Osteocyte (in vitro differentiated cells): ENCODE results near the gene MAK. TPM values are rescaled to one million over a fixed set of nuclear protein-coding genes. Genes with fewer than 3 reads are reported as not detected.
"Not testable (repeated sequence)": the region's sequence is repeated elsewhere in the genome, so short reads cannot be mapped to it uniquely, and the experiment has no call there.

Experiments used
- DNase-seq: peaks from one replicate; pipeline ENCODE4 v3.0.0; 2021; ENCODE audit warnings: mixed read lengths; ENCODE audit not compliant: unreplicated experiment; ENCODE audit errors: extremely low spot score
- H3K27ac Mint-ChIP-seq: one replicate; pipeline ENCODE4 v1.8.0; 2021; ENCODE audit warnings: mild to moderate bottlenecking, mixed read lengths; ENCODE audit not compliant: unreplicated experiment
- H3K27me3 Mint-ChIP-seq: one replicate; pipeline ENCODE4 v1.8.0; 2021; ENCODE audit warnings: mixed read lengths; ENCODE audit not compliant: unreplicated experiment
- H3K36me3 Mint-ChIP-seq: one replicate; pipeline ENCODE4 v1.8.0; 2021; ENCODE audit warnings: mixed read lengths; ENCODE audit not compliant: unreplicated experiment
- H3K4me1 Mint-ChIP-seq: one replicate; pipeline ENCODE4 v1.8.0; 2021; ENCODE audit warnings: mixed read lengths; ENCODE audit not compliant: unreplicated experiment
- H3K4me3 Mint-ChIP-seq: one replicate; pipeline ENCODE4 v1.8.0; 2021; ENCODE audit warnings: mild to moderate bottlenecking, moderate library complexity, mixed read lengths; ENCODE audit not compliant: unreplicated experiment
- H3K9me3 Mint-ChIP-seq: one replicate; pipeline ENCODE4 v1.8.0; 2021; ENCODE audit warnings: mixed read lengths; ENCODE audit not compliant: unreplicated experiment
- CTCF ChIP-seq: fragments of 200-600 bp; sonication (generic); IDR thresholded peaks from 2 replicates; pipeline ENCODE4 v1.5.0; 2021; ENCODE audit warnings: antibody characterized with exemption, mild to moderate bottlenecking, moderate library complexity
- total RNA-seq: library from RNA; stranded (reverse); gene quantifications from 2 replicates; pipeline ENCODE4 v1.2.1, GENCODE V29; 2021

Gene MAK
- total RNA-seq, 1 donor from 2014 or later: not detected

GRCh38 chr6:10877012-10877411 lies 38.7 kb upstream of the MAK start:
- Mint-ChIP-seq H3K27ac (no peak overlapping the region), H3K4me3 (no peak overlapping the region), H3K36me3 (no peaks in the 10 kb centered on the region), H3K9me3 (no peaks in the 10 kb centered on the region), H3K27me3 (peaks cover 53% of the 10 kb centered on the region), H3K4me1 (peaks cover 2% of the 10 kb centered on the region)
- DNase-seq: no peak
- TF ChIP-seq CTCF: no peak

- H3K9me3 Mint-ChIP-seq: no peaks in the 10 kb centered on the region
- H3K27me3 Mint-ChIP-seq: peaks cover 36% of the 10 kb centered on the region
- no peak for DNase-seq
- no peaks in the 10 kb centered on the region for H3K36me3 Mint-ChIP-seq
- no peak for TF ChIP-seq CTCF
- no peaks in the 10 kb centered on the region for H3K4me1 Mint-ChIP-seq
- no peak overlapping the region for H3K4me3 Mint-ChIP-seq
- no peak overlapping the region for H3K27ac Mint-ChIP-seq
These were observed 36.7 kb upstream of the MAK start for GRCh38 chr6:10875026-10875425.

- no peaks in the 10 kb centered on the region for H3K36me3 Mint-ChIP-seq
- H3K9me3 Mint-ChIP-seq: no peaks in the 10 kb centered on the region
- TF ChIP-seq CTCF: no peak
- H3K4me3 Mint-ChIP-seq: no peak overlapping the region
- peaks cover 27% of the 10 kb centered on the region for H3K27me3 Mint-ChIP-seq
- H3K27ac Mint-ChIP-seq: no peak overlapping the region
- no peak for DNase-seq
- no peaks in the 10 kb centered on the region for H3K4me1 Mint-ChIP-seq
These were observed 35.9 kb upstream of the MAK start for GRCh38 chr6:10874207-10874606.

- no peaks in the 10 kb centered on the region for H3K36me3 Mint-ChIP-seq
- no peak overlapping the region for H3K27ac Mint-ChIP-seq
- no peak overlapping the region for H3K4me3 Mint-ChIP-seq
- TF ChIP-seq CTCF: no peak
- peaks cover 26% of the 10 kb centered on the region for H3K27me3 Mint-ChIP-seq
- H3K9me3 Mint-ChIP-seq: no peaks in the 10 kb centered on the region
- no peaks in the 10 kb centered on the region for H3K4me1 Mint-ChIP-seq
- no peak for DNase-seq
These were observed 35.0 kb upstream of the MAK start for GRCh38 chr6:10873374-10873773.

GRCh38 chr6:10867952-10868351 lies 29.6 kb upstream of the MAK start:
- Mint-ChIP-seq H3K4me1 (no peaks in the 10 kb centered on the region), H3K4me3 (no peak overlapping the region)
- TF ChIP-seq CTCF: no peak

GRCh38 chr6:10866709-10867108 lies 28.4 kb upstream of the MAK start:
- not testable (repeated sequence) for H3K4me1 Mint-ChIP-seq, H3K27me3 Mint-ChIP-seq, DNase-seq, H3K36me3 Mint-ChIP-seq, H3K9me3 Mint-ChIP-seq, H3K27ac Mint-ChIP-seq, H3K4me3 Mint-ChIP-seq

More at GRCh38 chr6:10867952-10868351, 29.6 kb upstream of the MAK start:
- no peak for DNase-seq
- Mint-ChIP-seq H3K27ac (no peak overlapping the region), H3K36me3 (no peaks in the 10 kb centered on the region), H3K9me3 (no peaks in the 10 kb centered on the region), H3K27me3 (peaks cover 3% of the 10 kb centered on the region)

GRCh38 chr6:10863031-10863430 lies 24.7 kb upstream of the MAK start:
- H3K27ac Mint-ChIP-seq, H3K36me3 Mint-ChIP-seq, H3K4me3 Mint-ChIP-seq, H3K4me1 Mint-ChIP-seq, H3K27me3 Mint-ChIP-seq, DNase-seq, H3K9me3 Mint-ChIP-seq: not testable (repeated sequence)
